K562 (cell line): ENCODE results near the gene TTC28. TPM values are rescaled to one million over a fixed set of nuclear protein-coding genes. Genes with fewer than 3 reads are reported as not detected.

Source experiments
- AFF1 ChIP-seq, 2 experiments: fragments of 450-650 bp; IDR thresholded peaks; 2 replicates each; pipeline ENCODE4 v1.6.1; 2018; ENCODE audit warnings: mild to moderate bottlenecking in 2 of 2, low read depth in 1 of 2; ENCODE audit not compliant: partially characterized antibody in 2 of 2
- ARID3A ChIP-seq: IDR thresholded peaks from 2 replicates; pipeline ENCODE4 v1.6.1; 2012; ENCODE audit warnings: low read depth, low read length, improper control_type of control experiment, borderline replicate concordance
- ATF3 ChIP-seq, 2 experiments: fragments of 450-650 bp in 1 of 2; sonication (generic) in 1 of 2; formaldehyde crosslinking in 1 of 2; IDR thresholded peaks in 1 of 2; conservative IDR thresholded peaks in 1 of 2; 2 replicates each; pipeline versions ENCODE4 v1.6.1 to v1.8.1; 2016 to 2023; ENCODE audit warnings: mild to moderate bottlenecking in 2 of 2, moderate library complexity in 2 of 2, inconsistent platforms in 1 of 2, missing genetic modification reagents in 1 of 2
- BRCA1 ChIP-seq, 2 experiments: fragments of 450-650 bp in 1 of 2; sonication (generic) in 1 of 2; formaldehyde crosslinking in 1 of 2; IDR thresholded peaks; 2 replicates each; pipeline versions ENCODE4 v1.5.0 to v1.6.1; 2017 to 2020; ENCODE audit warnings: mild to moderate bottlenecking in 1 of 2, missing genetic modification reagents in 1 of 2
- DNMT1 ChIP-seq: fragments of 450-650 bp; IDR thresholded peaks from 2 replicates; pipeline ENCODE4 v1.6.1; 2016; ENCODE audit warnings: antibody characterized with exemption, mild to moderate bottlenecking
- HDAC2 ChIP-seq: fragments of 450-650 bp; IDR thresholded peaks from 2 replicates; pipeline ENCODE4 v1.6.1; 2016; ENCODE audit warnings: mild to moderate bottlenecking
- MTA1 ChIP-seq: fragments of 450-650 bp; IDR thresholded peaks from 2 replicates; pipeline ENCODE4 v1.6.1; 2017; ENCODE audit warnings: borderline replicate concordance
- RNF2 ChIP-seq: sonication (generic); IDR thresholded peaks from 2 replicates; pipeline ENCODE4 v1.6.1; 2016
- SLC30A9 ChIP-seq: fragments of 250-450 bp; sonication (Bioruptor Pico); IDR thresholded peaks from 2 replicates; pipeline ENCODE4 v1.8.0; 2022; ENCODE audit warnings: mild to moderate bottlenecking, moderate library complexity
- SMAD1 ChIP-seq: fragments of 150-350 bp; IDR thresholded peaks from 2 replicates; pipeline ENCODE4 v1.6.1; 2014; ENCODE audit warnings: low read length, low read depth; ENCODE audit not compliant: partially characterized antibody
- SPI1 ChIP-seq: IDR thresholded peaks from 2 replicates; pipeline ENCODE4 v1.6.1; 2011; ENCODE audit warnings: low read depth, low read length, control low read depth, borderline replicate concordance
- STAT5A ChIP-seq: IDR thresholded peaks from 2 replicates; pipeline ENCODE4 v1.6.1; 2012; ENCODE audit warnings: low read length, inconsistent platforms, borderline replicate concordance
- TCF3 ChIP-seq: sonication (generic); formaldehyde crosslinking; IDR thresholded peaks from 2 replicates; pipeline ENCODE4 v1.4.0; 2020; ENCODE audit warnings: mild to moderate bottlenecking, missing genetic modification reagents
- ZEB2 ChIP-seq: fragments of 450-650 bp; IDR thresholded peaks from 2 replicates; pipeline ENCODE4 v1.6.1; 2016
- ZMIZ1 ChIP-seq, 2 experiments: fragments of 150-350 bp in 1 of 2; IDR thresholded peaks; 2 replicates each; pipeline ENCODE4 v1.6.1; 2012 to 2016; ENCODE audit warnings: low read depth in 2 of 2, low read length in 2 of 2, mild to moderate bottlenecking in 1 of 2, moderate library complexity in 1 of 2
- ZNF24 ChIP-seq: fragments of 450-650 bp; IDR thresholded peaks from 2 replicates; pipeline ENCODE4 v1.6.1; 2016
- ZNF644 ChIP-seq: fragments of 200-800 bp; sonication (Bioruptor generic); IDR thresholded peaks from 2 replicates; pipeline ENCODE4 v1.6.1; 2016; ENCODE audit warnings: low read depth, missing genetic modification characterization, missing compliant biosample characterization
- polyA plus RNA-seq, 8 experiments: library from polyadenylated mRNA; depleted of rRNA in 4 of 8; stranded (reverse) in 5 of 8; unstranded in 3 of 8; fragments of >200 nt; fragmentation: Nextera tagmentation in 2 of 8; fragmentation: Illumina TruSeq in 1 of 8; extraction: Ambion mirVana in 2 of 8; extraction: Trizol in 1 of 8; gene quantifications; 2 replicates each; pipeline versions ENCODE4 v1.2.1 to v1.2.3, GENCODE V29; 2011 to 2014; ENCODE audit warnings: inconsistent platforms in 1 of 8, missing spikeins in 1 of 8
- total RNA-seq, 7 experiments: library from RNA; depleted of rRNA in 6 of 7; stranded (reverse); fragments of >200 nt in 6 of 7; fragmentation: Illumina TruSeq in 2 of 7; extraction: Trizol in 2 of 7; gene quantifications; 2 replicates each; pipeline versions ENCODE4 v1.2.1 to v1.2.3, GENCODE V29; 2011 to 2021; ENCODE audit warnings: low replicate concordance in 1 of 7

The TTC28 gene
- total and polyA plus RNA-seq, 9 of the 15 experiments (the other 6 are each of a cell fraction or from before 2014, with no cell fraction given) = 0.22 to 10.7 (median 3.1) TPM

- no peak for TF ChIP-seq BRCA1 (IDR thresholded peaks at IDR 0.05)
- no peak for TF ChIP-seq BRCA1 (CRISPR knock-in tag; IDR thresholded peaks at IDR 0.05)
- peak; percentile 70; the same call in 1 of the 2 replicates for TF ChIP-seq STAT5A
- TF ChIP-seq SLC30A9 (CRISPR knock-in tag) = no peak
- peak in 1 of 2 experiments; percentile 75; a peak in 2 of 4 replicates for TF ChIP-seq ZMIZ1 (IDR thresholded peaks at IDR 0.05; ENCODE audit: low read depth in 2 of 2, low read length in 2 of 2)
- TF ChIP-seq ATF3 (IDR thresholded peaks at IDR 0.05) = peak; percentile 96
- TF ChIP-seq ATF3 (CRISPR knock-in tag; conservative IDR thresholded peaks at IDR 0.05) = no peak; the same call in 1 of the 2 replicates
- no peak for TF ChIP-seq DNMT1
- TF ChIP-seq HDAC2 = peak; percentile 82
- peak; percentile 87 for TF ChIP-seq ARID3A
- TF ChIP-seq MTA1 = peak; percentile 88
- TF ChIP-seq RNF2 = peak; percentile 41; the same call in 1 of the 2 replicates
- TF ChIP-seq ZNF24 = 0 out of 2 replicates have a peak, but pooled peaks have one; percentile 66
- peak in 1 of 2 experiments; percentile 86 for TF ChIP-seq AFF1 (IDR thresholded peaks at IDR 0.05; ENCODE audit: low read depth in 1 of 2, partially characterized antibody in 2 of 2)
- TF ChIP-seq SPI1 = peak; percentile 68; the same call in 1 of the 2 replicates
- TF ChIP-seq SMAD1 = peak; percentile 23
- TF ChIP-seq ZEB2 = peak; percentile 91
- 0 out of 2 replicates have a peak, but pooled peaks have one; percentile 35 for TF ChIP-seq ZNF644 (tag)
- TF ChIP-seq TCF3 (CRISPR knock-in tag) = peak; percentile 89
These were observed 119.4 kb downstream of the TTC28 start (continued) for GRCh38 chr22:28560046-28560742.
